Dermis blood vessel endothelial cell (primary cell): ENCODE measurements around the gene KDM4C. TPM values are rescaled to one million over a fixed set of nuclear protein-coding genes. Genes with fewer than 3 reads are reported as not detected.

Experiments
- DNase-seq: peaks from one replicate; pipeline ENCODE4 v3.0.0; 2010
- total RNA-seq: library from RNA; depleted of rRNA; stranded (reverse); fragments of >200 nt; gene quantifications from 2 replicates; pipeline ENCODE4 v1.2.3, GENCODE V29; 2014

The KDM4C gene
- total RNA-seq, 1 donor from 2014 or later = 23.0 TPM

- no peak for DNase-seq
These were observed 298.5 kb downstream of the KDM4C start for GRCh38 chr9:7056254-7056653.

DNA sequence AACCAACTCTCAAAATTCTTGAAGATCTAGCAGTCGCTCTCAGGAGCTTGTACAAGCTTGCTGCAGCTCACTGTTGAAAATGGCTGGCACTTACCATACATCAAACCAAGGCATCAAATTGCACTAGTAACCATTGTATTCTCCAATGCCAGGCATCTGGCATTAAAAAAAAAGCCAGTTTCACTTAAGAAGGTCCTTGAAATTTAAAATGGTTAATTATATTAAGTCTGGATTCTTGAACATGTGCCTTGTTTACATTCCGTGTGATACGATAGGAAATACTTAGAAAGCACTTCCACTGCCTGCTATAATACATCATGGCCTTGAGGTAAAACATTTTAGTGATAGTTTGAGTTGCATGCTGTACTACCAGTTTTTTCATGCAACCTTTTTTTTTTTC lies 300.7 kb downstream of the KDM4C start:
- no peak for DNase-seq

- DNase-seq = no peak
These were observed 309.4 kb downstream of the KDM4C start for GRCh38 chr9:7067169-7067568.

DNA sequence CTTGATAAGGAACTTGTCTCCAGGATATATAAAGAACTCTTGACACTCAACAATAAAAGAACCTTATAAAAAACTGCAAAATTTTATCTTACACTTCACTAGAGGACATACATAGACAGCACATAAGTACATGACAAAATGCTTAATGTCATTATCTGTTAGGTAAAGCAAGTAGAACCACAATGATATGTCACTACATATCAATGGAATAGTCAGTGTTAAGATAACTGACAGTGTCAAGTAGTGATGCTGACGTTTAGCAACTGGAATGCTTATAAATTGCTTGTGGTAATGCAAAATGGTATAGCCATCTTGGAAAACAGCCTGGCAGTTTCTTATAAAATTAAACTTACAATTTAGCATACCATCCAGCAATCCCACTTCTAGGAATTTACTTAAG lies 314.1 kb downstream of the KDM4C start:
- DNase-seq = no peak

GRCh38 chr9:7073706-7074105 lies 315.9 kb downstream of the KDM4C start:
- no peak for DNase-seq

GRCh38 chr9:7075154-7075553 lies 317.4 kb downstream of the KDM4C start:
- DNase-seq = no peak

DNA sequence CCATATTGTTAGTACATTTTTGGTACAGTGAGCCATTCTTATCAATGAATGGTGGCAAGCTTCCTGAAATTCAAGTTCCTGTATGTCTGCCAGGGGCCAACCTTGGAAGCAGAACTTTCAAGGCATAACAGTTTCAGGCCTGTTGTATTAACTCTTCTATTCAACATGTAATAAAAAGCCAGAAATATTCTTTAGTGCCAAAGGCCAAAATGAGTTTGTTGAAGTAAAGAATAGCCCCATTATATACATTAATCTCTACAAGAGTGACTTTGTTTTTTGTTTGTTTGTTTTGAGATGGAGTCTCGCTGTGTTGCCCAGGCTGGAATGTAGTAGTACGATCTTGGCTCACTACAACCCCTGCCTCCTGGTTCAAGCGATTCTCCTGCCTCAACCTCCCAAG lies 321.3 kb downstream of the KDM4C start:
- no peak for DNase-seq

DNA sequence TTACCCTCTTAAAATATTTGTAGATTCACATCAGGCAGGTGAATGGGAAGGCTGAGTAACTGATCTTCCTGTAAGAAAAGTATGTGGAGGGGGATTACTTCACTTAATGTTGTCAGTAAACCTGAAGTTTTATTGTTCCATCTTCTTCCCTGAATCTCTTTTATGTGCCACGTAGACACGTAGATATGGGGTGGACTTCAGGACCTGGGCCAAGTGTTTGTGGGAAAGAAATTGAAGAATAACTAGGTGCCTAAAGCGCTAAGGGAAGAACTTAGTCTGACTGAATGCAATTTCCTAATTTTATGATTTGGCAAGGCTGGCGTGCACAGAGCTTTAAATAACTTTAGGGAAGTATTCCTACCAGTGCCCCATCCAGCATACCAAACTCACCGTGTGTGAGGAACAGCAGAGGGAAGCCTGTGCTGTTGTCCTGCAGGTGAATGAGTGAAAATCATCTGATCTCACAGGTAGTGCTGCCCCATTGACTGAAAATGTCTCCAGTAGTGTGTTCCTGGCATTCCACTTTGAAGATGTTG lies 323.4 kb downstream of the KDM4C start:
- no peak for DNase-seq

- no peak for DNase-seq
These were observed 325.4 kb downstream of the KDM4C start for GRCh38 chr9:7083192-7083591.

GRCh38 chr9:7085357-7085756 lies 327.6 kb downstream of the KDM4C start:
- DNase-seq = no peak

- no peak for DNase-seq
These were observed 328.6 kb downstream of the KDM4C start for GRCh38 chr9:7086389-7086788.

- peak; percentile 5 for DNase-seq
These were observed 330.8 kb downstream of the KDM4C start for GRCh38 chr9:7088611-7089010.

DNA sequence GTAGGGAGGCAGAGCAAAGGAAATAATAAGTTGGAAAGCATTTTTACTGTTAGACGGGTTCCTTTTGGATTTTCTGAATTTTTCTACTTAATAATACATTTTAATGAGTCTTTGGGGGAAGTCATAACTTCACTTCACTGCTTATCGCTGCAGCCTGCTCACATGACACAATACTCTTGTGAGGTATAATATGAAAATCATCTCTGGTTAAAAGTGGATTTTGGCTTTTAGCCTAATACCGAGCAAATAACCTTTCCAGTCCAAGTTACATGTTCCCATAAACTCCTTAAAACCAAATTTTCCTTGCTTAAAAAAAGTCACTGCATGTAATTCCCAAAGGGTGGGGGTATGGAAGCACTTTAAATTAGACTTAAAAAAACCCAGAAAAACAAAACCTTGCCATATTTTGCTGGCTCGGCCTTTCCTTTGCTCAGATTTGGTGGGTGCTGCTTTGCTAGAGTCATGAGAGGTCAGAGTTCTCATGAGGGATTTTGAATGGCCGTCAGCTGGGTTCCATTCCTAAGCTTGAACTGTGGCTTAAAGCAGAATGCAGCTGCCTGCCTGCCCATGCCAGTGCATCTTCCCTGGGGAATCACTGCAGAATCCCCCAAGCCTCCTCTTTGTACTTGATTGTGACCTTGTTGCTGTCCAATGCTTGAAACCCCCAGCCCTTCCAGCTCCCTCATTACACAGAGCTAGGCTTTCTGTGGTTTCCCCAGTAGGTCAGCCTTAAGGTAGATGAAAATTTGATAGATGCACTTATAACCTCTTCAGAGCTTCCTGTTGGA lies 331.8 kb downstream of the KDM4C start:
- no peak for DNase-seq

- no peak for DNase-seq
These were observed 335.3 kb downstream of the KDM4C start for GRCh38 chr9:7093040-7093439.

DNA sequence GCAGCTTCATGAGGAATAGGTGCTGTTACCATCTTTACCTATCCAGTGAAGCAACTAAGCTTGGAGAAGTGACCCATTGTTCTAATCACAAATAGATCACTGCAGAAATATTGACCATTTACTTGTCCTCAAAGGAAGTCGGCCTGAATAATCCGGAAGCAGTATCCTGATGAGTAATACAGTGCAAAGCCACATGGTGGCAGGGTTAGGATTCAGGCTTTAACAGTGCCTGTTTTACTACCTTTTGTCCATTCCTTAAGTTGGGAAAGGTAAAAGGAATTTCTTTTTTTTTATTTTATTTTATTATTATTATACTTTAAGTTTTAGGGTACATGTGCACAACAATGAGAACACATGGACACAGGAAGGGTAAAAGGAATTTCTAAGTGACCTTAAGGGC lies 336.3 kb downstream of the KDM4C start:
- DNase-seq = peak; percentile 56

- no peak for DNase-seq
These were observed 336.8 kb downstream of the KDM4C start for GRCh38 chr9:7094576-7094975.

DNA sequence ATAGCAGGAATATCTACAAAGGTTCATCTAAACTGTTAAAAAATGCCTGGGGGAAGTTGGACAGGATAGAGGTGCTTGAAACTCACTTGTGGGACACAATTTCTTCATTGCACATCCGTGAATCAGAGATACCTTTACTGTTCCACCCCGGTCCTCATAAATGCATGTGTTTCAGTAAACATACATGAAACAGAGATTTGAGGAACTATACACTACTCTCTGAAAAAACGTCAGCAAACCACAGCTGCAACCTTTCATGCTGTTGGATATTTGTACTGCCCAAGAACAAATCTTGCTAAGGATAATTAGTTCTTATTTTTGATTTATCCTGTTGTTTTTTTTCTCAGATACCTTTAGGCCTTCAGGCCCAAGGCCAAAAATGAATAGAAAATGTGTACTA lies 337.3 kb downstream of the KDM4C start:
- DNase-seq = no peak

DNA sequence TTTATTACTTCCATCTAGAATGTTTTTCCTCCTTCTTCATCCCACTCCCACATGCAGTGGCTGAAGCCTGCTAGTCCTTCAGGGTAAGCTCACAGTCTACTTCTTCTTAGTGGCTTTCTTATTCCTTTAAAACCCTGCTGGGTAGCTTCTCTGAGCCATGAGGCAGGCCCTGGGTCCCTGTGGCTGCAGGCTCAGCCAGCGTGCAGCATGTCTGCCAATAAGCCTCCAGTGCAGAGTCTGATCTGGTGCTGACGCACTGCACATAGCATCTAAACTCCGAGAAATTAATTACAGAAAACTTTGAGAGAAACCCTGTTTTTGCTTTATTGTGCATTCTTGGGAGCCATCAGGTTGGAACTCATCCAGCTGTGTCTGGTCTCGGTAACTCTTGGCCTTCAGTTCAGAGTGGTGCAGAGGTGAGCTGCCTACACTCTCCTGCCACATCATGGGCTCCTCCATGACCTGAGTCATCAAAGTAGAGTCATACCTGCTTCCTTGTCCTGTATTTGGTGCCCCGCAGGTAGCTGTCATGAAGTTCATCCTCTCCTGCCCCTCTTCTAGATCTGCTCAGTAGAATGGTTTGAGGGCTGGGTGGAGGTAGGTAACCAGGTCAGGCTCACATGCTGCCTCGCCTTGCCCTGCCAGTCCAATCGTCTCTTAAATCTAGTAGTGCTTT lies 339.4 kb downstream of the KDM4C start:
- DNase-seq = no peak

DNA sequence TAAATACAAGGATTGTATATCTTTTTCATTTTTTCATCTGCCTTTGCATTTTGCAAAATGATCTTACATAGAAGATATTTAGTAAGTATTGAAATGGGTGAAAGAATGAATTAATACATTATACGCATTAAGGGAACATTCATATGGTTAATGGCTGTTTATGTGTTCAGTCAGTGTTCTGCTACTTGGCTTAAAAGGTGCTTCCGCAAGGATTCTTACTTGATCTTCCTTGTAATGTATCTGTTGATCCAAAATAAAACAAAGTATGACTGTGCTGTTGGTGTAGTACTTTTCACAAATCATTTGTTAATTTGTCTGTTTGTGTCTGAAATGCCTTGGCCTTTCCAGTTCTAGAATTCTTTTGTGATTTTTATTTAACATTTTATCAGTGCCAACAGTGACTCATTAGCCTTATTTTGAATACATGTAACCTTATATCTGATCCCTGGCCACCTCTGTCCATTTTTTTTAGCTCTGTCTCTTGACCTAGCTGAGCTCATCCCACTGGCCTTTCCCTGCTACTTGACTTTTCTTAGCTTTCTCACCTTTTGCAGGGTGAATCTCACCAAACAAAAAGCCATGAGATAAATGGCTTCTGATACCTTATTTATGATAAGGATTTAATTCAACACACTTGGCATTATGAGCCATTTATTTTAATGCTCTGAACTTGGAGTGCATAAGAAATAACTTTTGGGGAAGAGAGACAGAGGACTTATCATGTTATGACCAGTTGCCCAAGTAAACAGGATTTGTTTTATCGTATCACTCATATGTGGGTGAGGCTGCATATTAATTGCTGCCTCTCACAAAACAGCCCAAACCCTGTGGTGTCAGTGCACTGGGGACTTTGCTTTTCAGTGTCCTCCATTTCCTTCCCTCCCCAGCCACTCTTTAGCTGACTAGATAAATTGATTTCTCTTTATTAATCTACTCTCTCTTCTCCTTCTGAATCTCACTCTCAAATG lies 340.3 kb downstream of the KDM4C start:
- DNase-seq = peak; percentile 24

DNA sequence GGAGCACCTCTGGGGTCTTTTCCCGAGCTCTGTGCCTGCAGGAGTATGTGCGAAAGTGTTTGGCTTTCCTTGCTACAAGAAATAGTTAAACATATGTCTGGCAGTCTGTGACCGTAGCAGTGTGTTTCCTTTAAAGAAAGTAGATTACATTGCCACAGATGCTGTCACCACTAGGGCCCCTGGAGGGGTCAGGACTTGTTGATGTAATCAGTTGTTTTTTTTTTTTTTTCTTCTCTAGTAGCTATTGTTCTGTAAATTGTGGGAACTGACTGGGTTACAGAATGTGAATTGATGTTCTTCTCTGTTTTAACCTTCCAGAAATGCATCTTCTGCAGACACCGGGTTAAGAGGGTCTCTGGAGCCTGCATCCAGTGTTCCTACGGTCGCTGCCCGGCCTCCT lies 345.6 kb downstream of the KDM4C start:
- peak; percentile 47 for DNase-seq

GRCh38 chr9:7103771-7104170 lies 346.0 kb downstream of the KDM4C start:
- peak; percentile 36 for DNase-seq

- no peak for DNase-seq
These were observed 346.9 kb downstream of the KDM4C start for GRCh38 chr9:7104625-7105024.

- DNase-seq = no peak
These were observed 347.3 kb downstream of the KDM4C start for GRCh38 chr9:7105095-7105494.
